ENCODE results near the gene GUCY1A2. TPM values are rescaled to one million over a fixed set of nuclear protein-coding genes. Genes with fewer than 3 reads are reported as not detected.
"Not testable (repeated sequence)": the region's sequence is repeated elsewhere in the genome, so short reads cannot be mapped to it uniquely, and the experiment has no call there.

Gene GUCY1A2
- total RNA-seq, 4 donors from 2014 or later = 3.6 to 8.0 (median 4.0) TPM

DNA sequence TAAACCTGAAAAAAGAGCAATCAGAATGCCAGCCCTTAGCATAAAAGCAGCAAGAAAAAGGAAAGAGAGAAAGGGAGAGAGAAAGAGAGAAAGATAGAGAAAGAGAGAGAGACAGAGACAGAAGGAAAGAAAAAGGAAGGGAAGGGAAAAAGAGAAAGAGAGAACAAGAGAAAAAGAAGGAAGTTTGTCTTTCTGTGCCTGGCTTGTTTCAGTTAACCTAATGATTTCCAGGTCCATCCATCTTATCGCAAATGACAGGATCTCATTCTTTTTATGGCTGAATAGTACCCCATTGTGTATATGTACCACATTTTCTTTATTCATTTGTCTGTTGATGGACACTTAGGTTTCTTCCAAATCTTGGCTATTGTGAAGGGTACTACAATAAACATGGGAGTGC lies 230.8 kb downstream of the GUCY1A2 start:
- no peaks in the 10 kb centered on the region for H3K36me3 ChIP-seq
- no peak overlapping the region for H3K4me3 ChIP-seq
- 88 to 89% methylated on average over 1 of the region's 1 CpG for WGBS, 2 donors
- H3K9me3 ChIP-seq = no peaks in the 10 kb centered on the region
- no peak overlapping the region for H3K27ac ChIP-seq
- H3K4me1 ChIP-seq = peaks cover 0 to 4% (median 0%) of the 10 kb centered on the region in 4 donors
- TF ChIP-seq, protein P1, sequence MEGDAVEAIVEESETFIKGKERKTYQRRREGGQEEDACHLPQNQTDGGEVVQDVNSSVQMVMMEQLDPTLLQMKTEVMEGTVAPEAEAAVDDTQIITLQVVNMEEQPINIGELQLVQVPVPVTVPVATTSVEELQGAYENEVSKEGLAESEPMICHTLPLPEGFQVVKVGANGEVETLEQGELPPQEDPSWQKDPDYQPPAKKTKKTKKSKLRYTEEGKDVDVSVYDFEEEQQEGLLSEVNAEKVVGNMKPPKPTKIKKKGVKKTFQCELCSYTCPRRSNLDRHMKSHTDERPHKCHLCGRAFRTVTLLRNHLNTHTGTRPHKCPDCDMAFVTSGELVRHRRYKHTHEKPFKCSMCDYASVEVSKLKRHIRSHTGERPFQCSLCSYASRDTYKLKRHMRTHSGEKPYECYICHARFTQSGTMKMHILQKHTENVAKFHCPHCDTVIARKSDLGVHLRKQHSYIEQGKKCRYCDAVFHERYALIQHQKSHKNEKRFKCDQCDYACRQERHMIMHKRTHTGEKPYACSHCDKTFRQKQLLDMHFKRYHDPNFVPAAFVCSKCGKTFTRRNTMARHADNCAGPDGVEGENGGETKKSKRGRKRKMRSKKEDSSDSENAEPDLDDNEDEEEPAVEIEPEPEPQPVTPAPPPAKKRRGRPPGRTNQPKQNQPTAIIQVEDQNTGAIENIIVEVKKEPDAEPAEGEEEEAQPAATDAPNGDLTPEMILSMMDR (IDR thresholded peaks at IDR 0.05) = no peak
- TF ChIP-seq EP300 (IDR thresholded peaks at IDR 0.05) (no peak), POLR2A (IDR thresholded peaks at IDR 0.05) (no peak)
- no peak for DNase-seq (ENCODE audit: low spot score in 2 of 2)
- H3K27me3 ChIP-seq = no peaks in the 10 kb centered on the region

GRCh38 chr11:106785913-106786650 lies 232.2 kb downstream of the GUCY1A2 start:
- Histone ChIP-seq H3K4me1 (peaks cover 0 to 4% (median 0%) of the 10 kb centered on the region in 4 donors), H3K9me3 (no peaks in the 10 kb centered on the region), H3K27ac (no peak overlapping the region), H3K36me3 (no peaks in the 10 kb centered on the region), H3K27me3 (no peaks in the 10 kb centered on the region), H3K4me3 (no peak overlapping the region)
- TF ChIP-seq EP300 (IDR thresholded peaks at IDR 0.05) = no peak
- WGBS, 2 donors = 30 to 33% methylated on average over 3 of the region's 3 CpGs
- DNase-seq (ENCODE audit: low spot score in 2 of 2) = no peak

- H3K9me3 ChIP-seq; DNase-seq (ENCODE audit: low spot score in 2 of 2); H3K4me3 ChIP-seq; H3K36me3 ChIP-seq; H3K4me1 ChIP-seq; H3K27me3 ChIP-seq; H3K27ac ChIP-seq: not testable (repeated sequence)
- WGBS, 2 donors = 97 to 99% methylated on average over 8 of the region's 8 CpGs
These were observed 241.0 kb downstream of the GUCY1A2 start for GRCh38 chr11:106777302-106777701.

DNA sequence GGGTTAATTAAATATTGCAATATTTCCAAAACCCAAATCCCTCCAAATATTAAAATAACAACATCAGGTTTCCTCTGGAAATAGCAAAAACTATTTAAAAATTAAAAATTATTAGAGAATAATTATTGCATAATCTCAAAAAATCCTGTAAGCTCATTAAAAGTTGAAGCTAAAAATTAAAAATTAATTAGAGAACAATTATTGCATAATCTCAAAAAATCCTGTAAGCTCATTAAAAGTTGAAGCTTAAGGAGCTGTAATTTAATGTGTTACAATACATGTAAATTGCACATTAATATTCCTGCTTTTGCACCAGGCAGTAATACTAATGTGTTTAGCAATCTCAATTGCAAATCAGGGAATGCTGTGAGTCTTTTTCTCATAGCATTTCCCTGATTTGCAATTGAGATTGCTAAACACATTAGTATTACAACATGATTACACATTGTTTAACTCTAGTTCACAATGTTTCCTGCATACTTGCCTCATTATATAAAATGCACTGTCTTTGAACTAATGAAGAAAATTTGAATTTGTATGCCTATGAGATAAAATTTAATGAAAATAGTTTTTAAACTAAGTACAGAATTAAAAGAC lies 247.7 kb downstream of the GUCY1A2 start:
- no peak overlapping the region for H3K27ac ChIP-seq
- H3K9me3 ChIP-seq = no peaks in the 10 kb centered on the region
- no peaks in the 10 kb centered on the region for H3K27me3 ChIP-seq
- no peaks in the 10 kb centered on the region for H3K36me3 ChIP-seq
- TF ChIP-seq EP300 (IDR thresholded peaks at IDR 0.05) (no peak), POLR2A (IDR thresholded peaks at IDR 0.05) (no peak)
- TF ChIP-seq, protein P1 (IDR thresholded peaks at IDR 0.05) = no peak
- peaks cover 0 to 9% (median 0%) of the 10 kb centered on the region in 4 donors for H3K4me1 ChIP-seq
- DNase-seq (ENCODE audit: low spot score in 2 of 2) = no peak
- no peak overlapping the region for H3K4me3 ChIP-seq

- H3K27me3 ChIP-seq = no peaks in the 10 kb centered on the region
- no peaks in the 10 kb centered on the region for H3K4me1 ChIP-seq
- no peaks in the 10 kb centered on the region for H3K36me3 ChIP-seq
- WGBS, 2 donors = 53 to 64% methylated on average over 2 of the region's 2 CpGs
- no peak for DNase-seq (ENCODE audit: low spot score in 2 of 2)
- H3K4me3 ChIP-seq = no peak overlapping the region
- H3K27ac ChIP-seq = no peak overlapping the region
- no peaks in the 10 kb centered on the region for H3K9me3 ChIP-seq
- TF ChIP-seq POLR2A (IDR thresholded peaks at IDR 0.05) = no peak
- TF ChIP-seq, protein P1 (IDR thresholded peaks at IDR 0.05) = no peak
These were observed 252.6 kb downstream of the GUCY1A2 start for GRCh38 chr11:106765469-106766258.

DNA sequence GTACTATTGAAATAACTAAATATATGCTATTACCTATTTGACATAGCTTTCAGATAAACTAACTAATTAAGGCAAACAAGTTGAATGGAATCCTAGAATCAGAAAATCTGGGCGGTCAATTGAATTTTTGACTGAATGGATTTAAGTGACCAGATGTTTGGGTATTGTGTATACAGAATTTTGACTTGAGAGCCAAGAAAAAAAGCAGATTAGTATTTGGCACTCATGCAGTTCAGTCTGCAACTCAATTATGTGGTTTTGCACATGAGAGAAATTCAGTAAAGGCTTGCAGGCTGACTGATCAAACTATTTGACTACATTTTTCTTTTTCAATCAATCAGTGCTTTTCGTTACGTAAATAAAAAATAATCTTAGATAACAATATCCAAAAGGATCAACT lies 254.8 kb downstream of the GUCY1A2 start:
- Histone ChIP-seq H3K9me3 (no peaks in the 10 kb centered on the region), H3K27me3 (no peaks in the 10 kb centered on the region), H3K4me1 (no peaks in the 10 kb centered on the region), H3K36me3 (no peaks in the 10 kb centered on the region), H3K27ac (no peak overlapping the region), H3K4me3 (no peak overlapping the region)
- no peak for DNase-seq (ENCODE audit: low spot score in 2 of 2)
- TF ChIP-seq POLR2A (IDR thresholded peaks at IDR 0.05) = no peak
- no peak for TF ChIP-seq EP300 (IDR thresholded peaks at IDR 0.05)
- TF ChIP-seq, protein P1 (IDR thresholded peaks at IDR 0.05) = no peak
- WGBS, 2 donors = 84% methylated on average over 3 of the region's 3 CpGs
